Endothelial cell of umbilical vein (primary cell): ENCODE results near the gene EVC. TPM values are rescaled to one million over a fixed set of nuclear protein-coding genes. Genes with fewer than 3 reads are reported as not detected.

ENCODE experiments used
- BruUV-seq: library from RNA; stranded (reverse); fragments of 400-500 nt; replicated peaks from 2 replicates; lab custom pipeline; 2021; lab: Mats Ljungman, UMichigan
- CTCF ChIA-PET: fragments of 300-600, 350-600 bp; sonication (Branson Sonifier 250); formaldehyde crosslinking; loops from one replicate; lab custom pipeline; 2021; ENCODE audit warnings: antibody characterized with exemption, inconsistent platforms; lab: Charles Lee
- POLR2A ChIA-PET: fragments of 300-600, 350-600 bp; sonication (Branson Sonifier 250); formaldehyde crosslinking; loops from one replicate; lab custom pipeline; 2021; ENCODE audit warnings: antibody characterized with exemption, inconsistent platforms; lab: Charles Lee
- DNase-seq: peaks from one replicate; pipeline ENCODE4 v3.0.0-alpha.2; 2011; ENCODE audit warnings: low read depth, low spot score
- FAIRE-seq: peaks from 2 replicates; lab custom pipeline; 2011; peaks lifted over from hg19 to GRCh38; lab: Jason Lieb, UNC
- H2AFZ ChIP-seq: 2 replicates; pipeline ENCODE4 v1.6.0; 2012; ENCODE audit warnings: low read depth, low read length, control low read depth, inconsistent platforms
- H3K27ac ChIP-seq: 2 replicates; pipeline ENCODE4 v1.5.1; 2011; ENCODE audit warnings: low read depth, mild to moderate bottlenecking, control low read depth, low read length, moderate library complexity; ENCODE audit not compliant: insufficient read depth
- H3K27me3 ChIP-seq, 2 experiments: 2 replicates each; pipeline versions ENCODE4 v1.6.0 to v1.6.1; 2011; ENCODE audit warnings: low read length in 2 of 2, mixed read lengths in 1 of 2; ENCODE audit not compliant: control insufficient read depth in 2 of 2, insufficient read depth in 2 of 2
- H3K36me3 ChIP-seq, 2 experiments: 2 replicates in 1 of 2; 3 replicates in 1 of 2; pipeline ENCODE4 v1.5.1; 2011; ENCODE audit warnings: low read length in 2 of 2, mild to moderate bottlenecking in 1 of 2, moderate library complexity in 1 of 2; ENCODE audit not compliant: control insufficient read depth in 2 of 2, insufficient read depth in 2 of 2; ENCODE audit errors: extremely low read depth in 1 of 2
- H3K4me1 ChIP-seq: 3 replicates; pipeline ENCODE4 v1.5.1; 2011; ENCODE audit warnings: mild to moderate bottlenecking, low read length; ENCODE audit not compliant: control insufficient read depth, insufficient read depth; ENCODE audit errors: extremely low read depth
- H3K4me2 ChIP-seq: 2 replicates; pipeline ENCODE4 v1.6.1; 2011; ENCODE audit warnings: low read length, control low read depth, mixed read lengths; ENCODE audit not compliant: insufficient read depth
- H3K4me3 ChIP-seq, 3 experiments: fragments of 200-600 bp in 1 of 3; sonication (generic), shearing (Covaris generic) in 1 of 3; replicated peaks in 1 of 3; 2 replicates each; pipeline ENCODE4 v1.5.1; 2011 to 2016; ENCODE audit warnings: control low read depth in 3 of 3, low read length in 3 of 3, mild to moderate bottlenecking in 2 of 3, inconsistent platforms in 1 of 3, low read depth in 1 of 3, moderate library complexity in 1 of 3; ENCODE audit not compliant: insufficient read depth in 1 of 3
- H3K79me2 ChIP-seq: 2 replicates; pipeline ENCODE4 v1.6.0; 2012; ENCODE audit warnings: low read length, inconsistent platforms; ENCODE audit not compliant: control insufficient read depth, insufficient read depth
- H3K9ac ChIP-seq: replicated peaks from 2 replicates; pipeline ENCODE3; 2011; ENCODE audit warnings: low read length, control low read depth; ENCODE audit not compliant: insufficient read depth; ENCODE audit errors: extremely low read depth
- H3K9me1 ChIP-seq: replicated peaks from 3 replicates; pipeline ENCODE4 v1.6.0; 2011; ENCODE audit warnings: mild to moderate bottlenecking, low read length; ENCODE audit not compliant: control insufficient read depth, insufficient read depth; ENCODE audit errors: extremely low read depth
- H3K9me3 ChIP-seq: replicated peaks from 2 replicates; pipeline ENCODE4 v1.5.1; 2012; ENCODE audit warnings: low read length, inconsistent platforms; ENCODE audit not compliant: control insufficient read depth, insufficient read depth
- H4K20me1 ChIP-seq: replicated peaks from 2 replicates; pipeline ENCODE3; 2011; ENCODE audit warnings: mild to moderate bottlenecking, low read length; ENCODE audit not compliant: control insufficient read depth, insufficient read depth; ENCODE audit errors: extremely low read depth
- CTCF ChIP-seq, 2 donors: IDR thresholded peaks; 1 replicate in 1 of 2; 2 replicates in 1 of 2; pipeline ENCODE4 v1.5.1; 2011; ENCODE audit warnings: low read length in 2 of 2, mild to moderate bottlenecking in 2 of 2, moderate library complexity in 2 of 2, control low read depth in 1 of 2, inconsistent platforms in 1 of 2, low read depth in 1 of 2; ENCODE audit not compliant: insufficient read depth in 1 of 2; ENCODE audit errors: extremely low read depth in 1 of 2
- EZH2 ChIP-seq: IDR thresholded peaks from 2 replicates; pipeline ENCODE4 v1.6.1; 2012; ENCODE audit warnings: borderline replicate concordance, low read depth, mild to moderate bottlenecking, moderate library complexity, low read length, inconsistent platforms; ENCODE audit not compliant: severe bottlenecking
- FOS ChIP-seq: IDR thresholded peaks from 2 replicates; pipeline ENCODE4 v1.6.1; 2011; ENCODE audit warnings: mild to moderate bottlenecking, low read length, moderate library complexity, borderline replicate concordance; ENCODE audit not compliant: insufficient read depth
- GATA2 ChIP-seq: IDR thresholded peaks from 2 replicates; pipeline ENCODE4 v1.7.0; 2011; ENCODE audit warnings: low read depth, mild to moderate bottlenecking, moderate library complexity, mixed read lengths, low read length; ENCODE audit not compliant: insufficient read length, insufficient read depth
- JUN ChIP-seq: IDR thresholded peaks from 2 replicates; pipeline ENCODE4 v1.6.1; 2011; ENCODE audit warnings: borderline replicate concordance, low read depth; ENCODE audit not compliant: insufficient read length, insufficient read depth
- MAX ChIP-seq: IDR thresholded peaks from 2 replicates; pipeline ENCODE4 v1.6.1; 2011; ENCODE audit not compliant: insufficient read depth, insufficient read length
- MYC ChIP-seq: IDR thresholded peaks from one replicate; pipeline ENCODE4 v1.6.1; 2011; ENCODE audit warnings: mild to moderate bottlenecking, low read depth, low read length
- POLR2A ChIP-seq: IDR thresholded peaks from 2 replicates; pipeline ENCODE4 v1.6.1; 2012; ENCODE audit warnings: low read depth, mild to moderate bottlenecking, control low read depth, low read length
- POLR2AphosphoS5 ChIP-seq: IDR thresholded peaks from 2 replicates; pipeline ENCODE4 v1.6.1; 2012; ENCODE audit warnings: low read depth, mild to moderate bottlenecking, control low read depth, low read length, moderate library complexity; ENCODE audit not compliant: insufficient read depth
- dilution Hi-C: fragments of 300-500 bp; cut with MboI; formaldehyde crosslinking; loops from one replicate; pipeline ENCODE4 v1.15.0; 2019; ENCODE audit warnings: low sequenced_read_pairs; ENCODE audit not compliant: extremely low pct_ligation_motif_present
- intact Hi-C: fragments of 100-400 bp; cut with micrococcal nuclease; formaldehyde crosslinking; loops from one replicate; pipeline ENCODE4 v1.10.0; 2022
- polyA plus RNA-seq, 4 experiments: library from polyadenylated mRNA; depleted of rRNA in 3 of 4; stranded (reverse) in 3 of 4; unstranded in 1 of 4; fragments of >200 nt; gene quantifications; 2 replicates each; pipeline versions ENCODE4 v1.2.1 to v1.2.3, GENCODE V29; 2011 to 2012; ENCODE audit warnings: missing spikeins in 1 of 4
- total RNA-seq: library from RNA; stranded (reverse); gene quantifications from 2 replicates; pipeline ENCODE4 v1.2.3, GENCODE V29; 2021

EVC gene
- total and polyA plus RNA-seq, 2 donors (not counting 3 experiments of a cell fraction or from before 2014, with no cell fraction given) = 6.3 to 31.6 TPM

- DNase-seq (no peak), FAIRE-seq (no peak)
- no TSS peak for BruUV-seq
- Histone ChIP-seq H3K9ac (no peak overlapping the region), H2AFZ (no peak overlapping the region), H3K9me1 (no peaks in the 10 kb centered on the region), H3K27me3 (no peaks in the 10 kb centered on the region), H3K27ac (no peak overlapping the region), H4K20me1 (no peaks in the 10 kb centered on the region), H3K4me2 (no peak overlapping the region), H3K36me3 (peaks cover 3 to 6% of the 10 kb centered on the region in 2 experiments), H3K4me3 (no peak overlapping the region), H3K79me2 (peaks cover 11% of the 10 kb centered on the region), H3K4me1 (peaks cover 3% of the 10 kb centered on the region), H3K9me3 (no peaks in the 10 kb centered on the region)
- intact Hi-C loops (no loop called here), dilution Hi-C loops (no loop called here)
- POLR2A ChIA-PET = no interaction called here
- TF ChIP-seq JUN = no peak
- TF ChIP-seq POLR2AphosphoS5 = no peak
- no peak for TF ChIP-seq CTCF (IDR thresholded peaks at IDR 0.05; ENCODE audit: extremely low read depth in 1 of 2, insufficient read depth in 1 of 2, low read depth in 1 of 2, low read length in 2 of 2)
- no peak for TF ChIP-seq MYC
- no peak for TF ChIP-seq EZH2
- TF ChIP-seq FOS = no peak
- TF ChIP-seq POLR2A = no peak
- TF ChIP-seq GATA2 = no peak
- no peak for TF ChIP-seq MAX
- CTCF ChIA-PET = interaction anchor here (1.1 to 1.4 kb wide), 2 partner anchors 12 to 13 kb away, joined by 3 read pairs; no protein-coding TSS in a partner anchor
Measured at GRCh38 chr4:5722328-5722727, 11.3 kb downstream of the EVC start.
